ENCODE data around the gene IRF8.

The IRF8 gene

GRCh38 chr16:85924675-85925074 is 25.7 kb downstream of the IRF8 start:
- no peaks in the 10 kb centered on the region for H3K4me1 ChIP-seq
- H3K36me3 ChIP-seq: no peaks in the 10 kb centered on the region
- no peak for DNase-seq
- H3K4me3 ChIP-seq: no peak overlapping the region
- no peaks in the 10 kb centered on the region for H3K9me3 ChIP-seq
- peaks cover 0 to 47% of the 10 kb centered on the region in 2 donors for H3K27me3 ChIP-seq
- H3K27ac ChIP-seq: no peak overlapping the region
- TF ChIP-seq, protein P1, sequence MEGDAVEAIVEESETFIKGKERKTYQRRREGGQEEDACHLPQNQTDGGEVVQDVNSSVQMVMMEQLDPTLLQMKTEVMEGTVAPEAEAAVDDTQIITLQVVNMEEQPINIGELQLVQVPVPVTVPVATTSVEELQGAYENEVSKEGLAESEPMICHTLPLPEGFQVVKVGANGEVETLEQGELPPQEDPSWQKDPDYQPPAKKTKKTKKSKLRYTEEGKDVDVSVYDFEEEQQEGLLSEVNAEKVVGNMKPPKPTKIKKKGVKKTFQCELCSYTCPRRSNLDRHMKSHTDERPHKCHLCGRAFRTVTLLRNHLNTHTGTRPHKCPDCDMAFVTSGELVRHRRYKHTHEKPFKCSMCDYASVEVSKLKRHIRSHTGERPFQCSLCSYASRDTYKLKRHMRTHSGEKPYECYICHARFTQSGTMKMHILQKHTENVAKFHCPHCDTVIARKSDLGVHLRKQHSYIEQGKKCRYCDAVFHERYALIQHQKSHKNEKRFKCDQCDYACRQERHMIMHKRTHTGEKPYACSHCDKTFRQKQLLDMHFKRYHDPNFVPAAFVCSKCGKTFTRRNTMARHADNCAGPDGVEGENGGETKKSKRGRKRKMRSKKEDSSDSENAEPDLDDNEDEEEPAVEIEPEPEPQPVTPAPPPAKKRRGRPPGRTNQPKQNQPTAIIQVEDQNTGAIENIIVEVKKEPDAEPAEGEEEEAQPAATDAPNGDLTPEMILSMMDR (IDR thresholded peaks at IDR 0.05): no peak
- intact Hi-C loops (cut with DNase I; ENCODE audit: low total_unique reads): no loop called here

GRCh38 chr16:85926370-85926769 is 27.4 kb downstream of the IRF8 start:
- no peak overlapping the region for H3K27ac ChIP-seq
- no peaks in the 10 kb centered on the region for H3K9me3 ChIP-seq
- DNase-seq: no peak
- H3K4me1 ChIP-seq: no peaks in the 10 kb centered on the region
- H3K4me3 ChIP-seq: no peak overlapping the region
- no peaks in the 10 kb centered on the region for H3K36me3 ChIP-seq
- TF ChIP-seq, protein P1 (IDR thresholded peaks at IDR 0.05): no peak
- peaks cover 0 to 62% of the 10 kb centered on the region in 2 donors for H3K27me3 ChIP-seq
- intact Hi-C loops (cut with DNase I; ENCODE audit: low total_unique reads): no loop called here

GRCh38 chr16:85927371-85927770 is 28.4 kb downstream of the IRF8 start:
- TF ChIP-seq, protein P1 (IDR thresholded peaks at IDR 0.05): no peak
- no peaks in the 10 kb centered on the region for H3K36me3 ChIP-seq
- no peaks in the 10 kb centered on the region for H3K9me3 ChIP-seq
- H3K4me1 ChIP-seq: no peaks in the 10 kb centered on the region
- intact Hi-C loops (cut with DNase I; ENCODE audit: low total_unique reads): no loop called here
- no peak overlapping the region for H3K27ac ChIP-seq
- no peak overlapping the region for H3K4me3 ChIP-seq
- no peak for DNase-seq
- peaks cover 0 to 67% of the 10 kb centered on the region in 2 donors for H3K27me3 ChIP-seq

- TF ChIP-seq, protein P1 (IDR thresholded peaks at IDR 0.05): no peak
- Histone ChIP-seq H3K27me3 (peaks cover 0 to 65% of the 10 kb centered on the region in 2 donors), H3K9me3 (no peaks in the 10 kb centered on the region), H3K27ac (no peak overlapping the region), H3K36me3 (no peaks in the 10 kb centered on the region), H3K4me1 (no peaks in the 10 kb centered on the region), H3K4me3 (no peak overlapping the region)
- no peak for DNase-seq
- intact Hi-C loops (cut with DNase I; ENCODE audit: low total_unique reads): no loop called here
These were observed 29.0 kb downstream of the IRF8 start for GRCh38 chr16:85927959-85928358.

GRCh38 chr16:85928401-85928820 is 29.4 kb downstream of the IRF8 start:
- DNase-seq: peak; percentile 55 to 71

More at GRCh38 chr16:85928401-85928820, 29.4 kb downstream of the IRF8 start:
- no peak overlapping the region for H3K4me3 ChIP-seq
- H3K4me1 ChIP-seq: no peaks in the 10 kb centered on the region
- H3K36me3 ChIP-seq: no peaks in the 10 kb centered on the region
- intact Hi-C loops (cut with DNase I; ENCODE audit: low total_unique reads): no loop called here
- TF ChIP-seq, protein P1 (IDR thresholded peaks at IDR 0.05): no peak
- H3K27ac ChIP-seq: no peak overlapping the region
- H3K9me3 ChIP-seq: no peaks in the 10 kb centered on the region
- H3K27me3 ChIP-seq: peaks cover 0 to 60% of the 10 kb centered on the region in 2 donors
